GM12878 (cell line): ENCODE results near the gene CPHXL. TPM values are rescaled to one million over a fixed set of nuclear protein-coding genes. Genes with fewer than 3 reads are reported as not detected.

Experiments
- BACH1 ChIP-seq: fragments of 450-650 bp; IDR thresholded peaks from 2 replicates; pipeline ENCODE4 v1.6.1; 2017; ENCODE audit warnings: mild to moderate bottlenecking, borderline replicate concordance
- BRCA1 ChIP-seq: IDR thresholded peaks from 2 replicates; pipeline ENCODE4 v1.6.1; 2011; ENCODE audit warnings: low read depth, low read length, improper control_type of control experiment
- CHD4 ChIP-seq: fragments of 200-600 bp; sonication (generic); IDR thresholded peaks from 2 replicates; pipeline ENCODE4 v1.6.1; 2016; ENCODE audit warnings: mild to moderate bottlenecking
- CREB1 ChIP-seq: IDR thresholded peaks from 2 replicates; pipeline ENCODE4 v1.6.1; 2012; ENCODE audit warnings: low read depth, mild to moderate bottlenecking, inconsistent platforms
- CUX1 ChIP-seq: IDR thresholded peaks from 2 replicates; pipeline ENCODE4 v1.6.1; 2012; ENCODE audit warnings: improper control_type of control experiment, low read depth, low read length; ENCODE audit not compliant: insufficient replicate concordance
- DPF2 ChIP-seq: fragments of 450-650 bp; IDR thresholded peaks from 2 replicates; pipeline ENCODE4 v1.6.1; 2017; ENCODE audit warnings: mild to moderate bottlenecking
- E4F1 ChIP-seq: fragments of 450-650 bp; IDR thresholded peaks from 2 replicates; pipeline ENCODE4 v1.6.1; 2018; ENCODE audit warnings: borderline replicate concordance, mild to moderate bottlenecking; ENCODE audit not compliant: partially characterized antibody
- EED ChIP-seq: sonication (generic); IDR thresholded peaks from 2 replicates; pipeline ENCODE4 v1.6.1; 2016; ENCODE audit warnings: antibody characterized with exemption, low read depth
- ESRRA ChIP-seq: IDR thresholded peaks from 2 replicates; pipeline ENCODE4 v1.6.1; 2012; ENCODE audit warnings: mild to moderate bottlenecking, low read length, improper control_type of control experiment
- FOXK2 ChIP-seq: fragments of 450-650 bp; IDR thresholded peaks from 2 replicates; pipeline ENCODE4 v1.6.1; 2017; ENCODE audit warnings: mild to moderate bottlenecking, moderate library complexity
- MYB ChIP-seq: fragments of 150-350 bp; IDR thresholded peaks from 2 replicates; pipeline ENCODE4 v1.6.1; 2014; ENCODE audit warnings: mild to moderate bottlenecking, low read depth, low read length, borderline replicate concordance
- NFIC ChIP-seq: IDR thresholded peaks from 2 replicates; pipeline ENCODE4 v1.6.1; 2012; ENCODE audit warnings: low read depth, mild to moderate bottlenecking, inconsistent platforms, low read length, moderate library complexity
- NFXL1 ChIP-seq: fragments of 450-650 bp; IDR thresholded peaks from 2 replicates; pipeline ENCODE4 v1.6.1; 2017; ENCODE audit warnings: antibody characterized with exemption, mild to moderate bottlenecking, borderline replicate concordance
- NR2C2 ChIP-seq: IDR thresholded peaks from 2 replicates; pipeline ENCODE4 v1.6.1; 2011; ENCODE audit warnings: borderline replicate concordance, low read depth; ENCODE audit not compliant: control insufficient read depth, insufficient read length
- NRF1 ChIP-seq: conservative IDR thresholded peaks from 2 replicates; pipeline ENCODE4 v1.6.1; 2011; ENCODE audit warnings: mild to moderate bottlenecking, low read depth, low read length, improper control_type of control experiment
- SP1 ChIP-seq: IDR thresholded peaks from one replicate; pipeline ENCODE4 v1.6.1; 2011; ENCODE audit warnings: low read depth, low read length
- TAF1 ChIP-seq: IDR thresholded peaks from 2 replicates; pipeline ENCODE4 v1.6.1; 2011; ENCODE audit warnings: mild to moderate bottlenecking, low read depth, low read length, borderline replicate concordance
- ZNF384 ChIP-seq: IDR thresholded peaks from 2 replicates; pipeline ENCODE4 v1.6.1; 2012; ENCODE audit warnings: low read depth, mild to moderate bottlenecking, low read length, improper control_type of control experiment, borderline replicate concordance
- polyA plus RNA-seq, 11 experiments: library from polyadenylated mRNA; depleted of rRNA in 4 of 11; unstranded in 6 of 11; stranded (reverse) in 5 of 11; fragments of >200 nt; fragmentation: Nextera tagmentation in 4 of 11; fragmentation: Illumina TruSeq in 1 of 11; extraction: Ambion mirVana in 4 of 11; extraction: Trizol in 1 of 11; gene quantifications; 1 replicate in 1 of 11; 2 replicates in 10 of 11; pipeline versions ENCODE4 v1.2.1 to v1.2.3, GENCODE V29; 2011 to 2016; ENCODE audit warnings: inconsistent platforms in 2 of 11, missing spikeins in 2 of 11, low read depth in 1 of 11
- total RNA-seq, 4 experiments: library from RNA; depleted of rRNA in 3 of 4; stranded (reverse); fragments of >200 nt in 3 of 4; fragmentation: Illumina TruSeq in 1 of 4; extraction: Trizol in 1 of 4; gene quantifications; 2 replicates each; pipeline versions ENCODE4 v1.2.1 to v1.2.3, GENCODE V29; 2013 to 2021
- TF ChIP-seq, protein P1 (sequence below): IDR thresholded peaks from 2 replicates; pipeline ENCODE4 v1.6.1; 2012; ENCODE audit warnings: low read depth, low read length, improper control_type of control experiment
- TF ChIP-seq, protein P2 (sequence below): fragments of 150-350 bp; IDR thresholded peaks from 2 replicates; pipeline ENCODE4 v1.6.1; 2014; ENCODE audit warnings: mild to moderate bottlenecking, low read depth, low read length

Gene CPHXL
- total and polyA plus RNA-seq, 10 of the 15 experiments (the other 5 are each of a cell fraction or from before 2014, with no cell fraction given): 0.13 TPM; not detected in 9

DNA sequence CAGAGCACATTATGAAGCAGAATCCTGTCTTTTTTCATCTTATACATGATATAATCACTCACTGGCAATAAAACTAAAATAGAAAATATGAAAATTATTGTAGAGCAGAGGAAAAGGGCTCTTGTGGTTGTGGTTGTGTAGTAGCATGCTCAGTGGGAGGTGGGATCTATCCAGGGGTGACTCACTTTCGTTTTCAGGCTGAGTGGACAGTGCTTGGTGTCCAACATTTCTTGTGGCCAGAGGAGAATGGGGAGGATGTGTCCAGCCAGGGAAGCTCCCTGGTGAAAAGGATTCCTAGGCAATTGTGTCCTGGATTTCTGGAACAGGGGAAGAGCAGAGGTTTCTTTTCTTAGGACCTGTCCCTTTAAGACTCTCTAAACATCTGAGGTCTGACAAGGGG lies 31.9 kb upstream of the CPHXL start (continued):
- TF ChIP-seq ESRRA (no peak), NFXL1 (no peak), E4F1 (no peak), NRF1 (no peak), BACH1 (no peak), SP1 (no peak), TAF1 (no peak), MYB (no peak), CUX1 (no peak), CREB1 (no peak), CHD4 (no peak), EED (peak; percentile 78), DPF2 (no peak), ZNF384 (no peak), FOXK2 (no peak), NFIC (peak; percentile 61; the same call in 1 of the 2 replicates), BRCA1 (no peak), NR2C2 (no peak)
- TF ChIP-seq, protein P1, sequence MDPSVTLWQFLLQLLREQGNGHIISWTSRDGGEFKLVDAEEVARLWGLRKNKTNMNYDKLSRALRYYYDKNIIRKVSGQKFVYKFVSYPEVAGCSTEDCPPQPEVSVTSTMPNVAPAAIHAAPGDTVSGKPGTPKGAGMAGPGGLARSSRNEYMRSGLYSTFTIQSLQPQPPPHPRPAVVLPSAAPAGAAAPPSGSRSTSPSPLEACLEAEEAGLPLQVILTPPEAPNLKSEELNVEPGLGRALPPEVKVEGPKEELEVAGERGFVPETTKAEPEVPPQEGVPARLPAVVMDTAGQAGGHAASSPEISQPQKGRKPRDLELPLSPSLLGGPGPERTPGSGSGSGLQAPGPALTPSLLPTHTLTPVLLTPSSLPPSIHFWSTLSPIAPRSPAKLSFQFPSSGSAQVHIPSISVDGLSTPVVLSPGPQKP: no peak
- TF ChIP-seq, protein P2, sequence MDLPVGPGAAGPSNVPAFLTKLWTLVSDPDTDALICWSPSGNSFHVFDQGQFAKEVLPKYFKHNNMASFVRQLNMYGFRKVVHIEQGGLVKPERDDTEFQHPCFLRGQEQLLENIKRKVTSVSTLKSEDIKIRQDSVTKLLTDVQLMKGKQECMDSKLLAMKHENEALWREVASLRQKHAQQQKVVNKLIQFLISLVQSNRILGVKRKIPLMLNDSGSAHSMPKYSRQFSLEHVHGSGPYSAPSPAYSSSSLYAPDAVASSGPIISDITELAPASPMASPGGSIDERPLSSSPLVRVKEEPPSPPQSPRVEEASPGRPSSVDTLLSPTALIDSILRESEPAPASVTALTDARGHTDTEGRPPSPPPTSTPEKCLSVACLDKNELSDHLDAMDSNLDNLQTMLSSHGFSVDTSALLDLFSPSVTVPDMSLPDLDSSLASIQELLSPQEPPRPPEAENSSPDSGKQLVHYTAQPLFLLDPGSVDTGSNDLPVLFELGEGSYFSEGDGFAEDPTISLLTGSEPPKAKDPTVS: no peak
